ENCODE results near the gene MTTP.
"Not testable (repeated sequence)": the region's sequence is repeated elsewhere in the genome, so short reads cannot be mapped to it uniquely, and the experiment has no call there.

The MTTP gene

GRCh38 chr4:99574530-99575324 lies at the start of gene MTTP:
MTTP (plus strand) TSS chr4:99574824; CDS start chr4:99574910, 86 bp downstream.
- no peak for DNase-seq (ENCODE audit: low read depth in 2 of 2, low spot score in 1 of 2)

DNA sequence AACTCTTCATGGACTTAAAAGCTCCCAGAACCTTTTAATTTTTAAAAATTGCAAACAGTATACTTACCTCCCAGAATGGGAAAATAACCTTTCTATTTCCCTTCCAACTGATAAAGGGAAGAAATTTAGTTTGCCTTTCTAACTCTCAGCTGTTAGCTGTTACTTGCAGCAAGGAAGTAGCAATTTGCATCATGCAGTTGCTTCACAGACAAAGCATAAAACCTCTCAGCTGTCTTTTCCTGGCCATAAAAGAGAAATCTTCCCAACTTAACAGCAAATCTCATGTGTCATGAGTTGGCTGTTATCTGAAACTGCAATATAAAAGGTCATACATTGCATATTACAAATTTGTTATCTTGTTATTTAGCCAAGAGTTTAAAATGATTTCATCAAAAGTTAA lies 45.4 kb upstream of the MTTP start:
- no peak for DNase-seq (ENCODE audit: low read depth in 2 of 2, low spot score in 1 of 2)

DNA sequence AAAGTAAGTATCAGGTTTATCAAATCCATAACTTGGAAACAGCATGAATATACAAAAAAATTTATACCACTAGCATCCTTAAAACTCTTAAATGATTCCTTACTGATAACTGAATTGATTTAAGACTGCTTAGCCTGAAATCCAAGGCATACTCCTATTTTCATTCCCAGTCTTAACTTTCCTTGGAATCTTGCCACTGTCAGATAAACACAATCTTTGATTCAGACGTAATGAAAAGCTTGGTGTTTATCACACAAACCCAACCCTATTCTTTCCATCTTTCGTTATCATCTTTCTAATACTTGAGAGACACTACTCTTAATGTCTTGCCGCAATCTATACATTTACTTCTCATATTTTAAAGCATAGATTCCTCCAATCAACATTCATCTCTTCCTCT lies 44.7 kb upstream of the MTTP start:
- no peak for DNase-seq (ENCODE audit: low read depth in 2 of 2, low spot score in 1 of 2)

- not testable (repeated sequence) for DNase-seq (ENCODE audit: low read depth in 2 of 2, low spot score in 1 of 2)
These were observed 39.9 kb upstream of the MTTP start for GRCh38 chr4:99534699-99535098.

DNA sequence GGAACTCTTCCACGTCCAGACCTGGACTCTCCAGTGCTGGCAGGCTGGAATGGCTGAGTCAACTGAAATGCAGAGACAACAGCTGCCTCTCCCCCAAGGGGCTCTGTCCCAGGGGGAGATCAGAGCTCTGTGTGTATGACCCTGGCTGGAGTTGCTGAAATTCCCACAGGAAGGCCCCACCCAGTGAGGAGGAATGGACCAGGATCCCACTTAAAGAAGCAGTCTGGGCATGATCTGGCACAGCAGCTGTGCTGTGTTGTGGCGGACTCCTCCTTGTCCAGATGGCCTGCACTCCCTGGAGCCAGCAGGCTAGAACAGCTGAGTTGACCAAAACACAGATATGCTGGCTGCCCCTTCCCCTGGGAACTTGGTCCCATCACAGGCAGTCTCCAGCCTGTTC lies 38.4 kb upstream of the MTTP start:
- no peak for DNase-seq (ENCODE audit: low read depth in 2 of 2, low spot score in 1 of 2)

DNA sequence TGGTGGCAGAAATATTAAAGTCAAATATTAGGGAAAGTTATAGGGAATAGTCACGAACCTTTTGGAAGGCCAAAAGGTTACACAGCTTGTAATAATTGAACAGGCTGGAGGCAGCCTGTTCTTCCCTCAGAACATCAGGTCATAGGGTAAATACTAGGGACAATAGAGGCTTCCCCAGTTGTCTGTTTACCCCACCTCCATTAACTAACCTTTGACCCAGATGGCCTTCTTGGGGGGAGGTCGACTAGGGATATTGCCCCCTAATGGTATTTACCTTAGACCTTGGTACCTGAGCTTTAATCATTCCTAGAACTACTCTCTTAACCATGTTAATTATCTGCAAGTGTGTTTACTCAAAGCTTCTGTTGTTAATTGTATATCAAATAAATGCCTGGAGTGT lies 37.8 kb upstream of the MTTP start:
- DNase-seq (ENCODE audit: low read depth in 2 of 2, low spot score in 1 of 2), result no peak

DNA sequence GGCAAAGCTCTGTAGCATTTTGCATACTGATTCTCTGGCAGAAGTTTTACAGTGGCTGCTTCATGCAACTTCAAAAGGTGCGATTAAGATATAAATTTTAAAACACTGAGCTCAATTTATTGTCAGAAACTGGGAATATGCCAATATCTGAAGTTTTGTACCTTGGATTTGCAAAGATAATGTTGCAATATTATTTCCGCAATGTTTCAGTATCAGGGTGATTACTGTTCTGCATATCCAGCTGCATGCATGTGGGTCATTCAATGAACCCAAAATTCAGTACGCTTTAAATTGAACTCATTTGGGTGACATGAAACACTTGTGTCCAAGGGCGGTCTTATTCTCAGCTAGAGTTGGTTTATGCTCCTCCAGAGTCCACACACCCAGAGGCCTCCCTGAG lies 37.0 kb upstream of the MTTP start:
- no peak for DNase-seq (ENCODE audit: low read depth in 2 of 2, low spot score in 1 of 2)

DNA sequence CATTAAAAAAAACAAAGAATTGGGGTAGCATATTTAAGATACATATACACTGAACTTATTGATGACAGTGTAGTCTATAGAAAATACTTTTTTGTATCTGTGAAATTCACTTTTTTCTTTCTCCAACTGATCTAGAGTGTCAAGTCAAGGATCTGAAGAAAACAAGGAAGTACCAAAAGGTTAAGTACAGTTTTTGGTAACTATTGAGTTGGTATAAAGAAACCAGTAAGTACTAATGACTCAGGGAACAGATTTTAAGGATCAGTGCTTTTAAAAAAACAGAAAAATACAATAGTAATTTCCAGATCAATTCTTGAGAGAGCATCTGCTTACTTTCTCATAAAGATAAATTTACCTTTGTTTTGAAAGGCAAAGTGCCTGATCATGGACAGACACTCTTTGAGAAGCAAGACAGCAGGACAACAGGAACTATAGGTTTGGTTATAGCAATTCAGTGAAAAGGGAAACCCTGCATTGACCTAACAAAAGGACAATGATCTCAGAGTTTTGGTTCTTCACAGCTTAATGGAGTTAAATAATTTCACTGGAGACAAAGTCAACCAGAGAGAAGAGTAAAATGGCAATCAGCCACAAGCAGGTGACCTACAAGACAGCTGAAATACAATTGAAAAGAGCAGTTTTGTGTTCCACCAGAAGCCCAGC lies 34.2 kb upstream of the MTTP start:
- no peak for DNase-seq (ENCODE audit: low read depth in 2 of 2, low spot score in 1 of 2)

- no peak for DNase-seq (ENCODE audit: low read depth in 2 of 2, low spot score in 1 of 2)
These were observed 21.8 kb upstream of the MTTP start for GRCh38 chr4:99552872-99553271.

- DNase-seq (ENCODE audit: low read depth in 2 of 2, low spot score in 1 of 2), result peak; percentile 91 to 96
These were observed 11.1 kb upstream of the MTTP start, which contains the start of gene TRMT10A for GRCh38 chr4:99563310-99564186. TRMT10A (minus strand) TSS chr4:99564039; CDS start chr4:99559338, 4,701 bp downstream.

DNA sequence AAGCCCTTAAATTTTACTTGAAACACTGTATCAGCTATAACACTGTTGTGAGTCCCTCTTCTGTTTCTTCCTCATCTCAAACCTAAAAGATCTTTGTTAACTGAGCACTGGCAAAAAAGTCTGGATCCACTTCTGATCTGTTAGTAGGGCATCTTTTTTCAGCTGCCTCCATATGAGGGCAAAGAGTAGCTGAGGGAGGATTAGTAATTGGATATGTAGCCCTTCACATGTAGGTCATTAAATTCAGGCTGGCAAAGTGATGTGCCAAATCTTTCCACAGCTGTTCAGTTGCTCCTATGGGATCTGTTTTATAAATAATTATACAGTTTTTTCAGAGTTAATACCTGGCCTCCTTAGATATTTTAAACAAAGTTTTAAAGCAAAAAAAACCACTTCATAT lies 9.7 kb upstream of the MTTP start:
- DNase-seq (ENCODE audit: low read depth in 2 of 2, low spot score in 1 of 2), result no peak

GRCh38 chr4:99571883-99572282 lies 2.7 kb upstream of the MTTP start:
- DNase-seq (ENCODE audit: low read depth in 2 of 2, low spot score in 1 of 2), result no peak

DNA sequence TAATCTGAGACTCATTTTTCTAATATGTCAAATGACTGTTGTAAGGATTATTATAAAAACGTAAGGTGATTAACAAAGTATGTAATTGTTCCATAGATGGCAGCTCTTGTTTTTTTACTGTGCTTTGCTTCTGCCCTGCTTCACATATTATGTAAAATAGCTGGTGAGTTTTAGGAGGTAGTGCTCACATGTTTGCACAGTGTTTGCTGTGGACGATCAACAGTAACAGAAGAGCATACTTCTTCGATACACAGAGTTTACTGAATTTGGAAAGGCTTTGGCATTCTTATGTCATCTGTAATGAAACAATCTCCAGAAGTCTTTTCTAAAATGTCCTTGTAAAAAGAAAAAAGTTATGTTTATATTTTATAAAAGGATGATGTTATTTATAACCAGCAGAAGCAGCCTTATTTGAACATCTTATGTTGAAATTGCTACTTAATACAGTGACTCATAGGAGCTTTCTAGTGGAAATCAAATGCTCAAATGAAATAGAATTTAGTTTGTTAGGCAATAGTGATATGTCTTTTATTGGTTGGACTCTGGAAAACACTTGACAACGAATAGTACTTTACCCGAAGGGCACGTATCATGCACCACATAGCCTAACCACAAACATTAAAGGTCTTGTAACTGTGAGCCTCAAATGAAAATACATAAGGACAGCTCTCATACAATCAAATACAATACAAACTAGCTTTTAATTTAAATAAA lies 1.9 kb upstream of the MTTP start:
- DNase-seq (ENCODE audit: low read depth in 2 of 2, low spot score in 1 of 2), result no peak

- DNase-seq (ENCODE audit: low read depth in 2 of 2, low spot score in 1 of 2), result no peak
These were observed 772 bp upstream of the MTTP start for GRCh38 chr4:99573735-99574368.

DNA sequence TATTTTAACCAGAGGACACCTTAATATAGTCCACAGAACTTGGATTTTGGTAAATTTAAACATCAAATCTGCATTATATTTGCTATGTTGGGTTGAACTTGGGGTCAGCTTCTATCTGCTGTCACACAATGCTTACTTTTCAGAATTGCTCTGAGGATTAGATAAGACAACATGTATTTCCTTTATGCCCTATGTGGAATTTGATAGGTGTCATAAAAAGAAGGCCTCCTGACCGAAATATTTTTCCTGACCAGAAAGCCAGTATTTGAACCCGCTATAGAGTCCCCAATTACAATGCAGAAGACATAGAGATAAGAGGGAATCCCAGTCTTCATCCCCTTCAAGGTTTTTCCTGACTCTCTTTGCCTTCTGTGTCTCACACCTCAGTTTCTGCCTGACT lies 4.1 kb downstream of the MTTP start:
- no peak for DNase-seq (ENCODE audit: low read depth in 2 of 2, low spot score in 1 of 2)

- DNase-seq (ENCODE audit: low read depth in 2 of 2, low spot score in 1 of 2), result no peak
These were observed 10.9 kb downstream of the MTTP start for GRCh38 chr4:99585516-99585915.

DNA sequence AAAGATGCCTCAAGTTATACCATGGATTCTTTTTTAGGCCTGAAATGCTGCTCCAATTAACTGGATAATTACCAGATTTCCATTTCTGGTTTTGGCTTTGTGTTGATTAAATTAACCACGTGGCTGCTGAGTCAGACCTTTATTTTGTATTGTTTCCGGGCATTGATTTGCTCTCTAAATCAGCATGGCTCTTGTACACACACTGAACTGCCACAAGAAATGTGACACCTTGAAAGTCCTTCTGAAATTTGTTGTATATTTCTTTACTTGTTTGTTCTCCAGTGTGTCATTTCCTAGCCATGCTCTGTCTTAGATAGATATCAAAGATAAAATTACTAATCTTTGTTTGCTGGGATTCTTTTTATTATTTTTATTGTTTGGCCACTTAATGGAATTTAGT lies 11.7 kb downstream of the MTTP start:
- DNase-seq (ENCODE audit: low read depth in 2 of 2, low spot score in 1 of 2), result no peak

- DNase-seq (ENCODE audit: low read depth in 2 of 2, low spot score in 1 of 2), result no peak
These were observed 12.2 kb downstream of the MTTP start for GRCh38 chr4:99586797-99587196.

DNA sequence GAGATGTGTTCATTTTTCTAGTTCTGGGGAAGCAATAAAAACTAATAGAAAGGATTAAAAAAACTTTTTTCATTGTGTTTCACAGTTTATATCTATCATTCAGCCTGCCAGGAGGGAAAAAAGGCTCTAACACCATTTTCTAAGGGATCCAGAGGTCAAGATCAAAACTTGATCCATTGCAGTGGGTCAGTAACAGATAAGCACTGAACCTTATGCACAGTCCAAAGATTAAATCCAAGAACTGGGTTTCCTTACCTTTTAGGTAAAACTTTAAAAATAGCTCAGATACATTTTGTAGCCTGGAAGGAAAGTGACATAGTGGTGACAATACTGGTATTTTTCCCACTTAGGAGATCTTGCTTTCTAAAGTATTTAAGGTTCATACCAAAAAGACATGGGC lies 12.7 kb downstream of the MTTP start:
- no peak for DNase-seq (ENCODE audit: low read depth in 2 of 2, low spot score in 1 of 2)

DNA sequence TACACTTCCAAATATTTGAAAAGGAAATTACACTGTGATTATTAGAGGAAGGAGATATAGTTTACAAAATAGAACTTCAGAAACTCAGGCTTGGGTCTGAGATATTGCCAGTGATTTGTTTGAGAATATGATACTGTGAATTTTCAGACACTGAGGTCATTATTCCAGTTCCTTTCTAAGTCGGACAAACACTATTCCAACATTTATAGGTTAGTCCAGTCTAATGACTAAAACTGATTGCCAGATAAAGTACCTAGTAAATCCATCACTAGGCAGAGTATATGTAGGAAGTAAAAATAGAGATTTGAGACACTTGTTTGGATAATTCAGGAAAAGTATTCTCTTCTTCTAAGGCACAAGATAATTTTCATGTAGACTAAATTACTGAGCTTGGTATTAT lies 13.2 kb downstream of the MTTP start:
- no peak for DNase-seq (ENCODE audit: low read depth in 2 of 2, low spot score in 1 of 2)

GRCh38 chr4:99591757-99592156 lies 17.1 kb downstream of the MTTP start:
- no peak for DNase-seq (ENCODE audit: low read depth in 2 of 2, low spot score in 1 of 2)

All from stimulated activated CD8-positive, alpha-beta memory T cell treated with anti-CD3 and anti-CD28 coated beads, Interleukin-4, amount 100 ng/mL, for 4 hours (primary cell).